HL-60 (cell line): ENCODE results near the gene ADAMTS2.
"Not testable (repeated sequence)": the region's sequence is repeated elsewhere in the genome, so short reads cannot be mapped to it uniquely, and the experiment has no call there.

Source experiments
- GABPA ChIP-seq: IDR thresholded peaks from 2 replicates; pipeline ENCODE4 v1.6.1; 2012; ENCODE audit warnings: low read depth
- POLR2AphosphoS5 ChIP-seq: IDR thresholded peaks from 2 replicates; pipeline ENCODE4 v1.6.1; 2012; ENCODE audit warnings: low read depth
- SPI1 ChIP-seq: IDR thresholded peaks from 2 replicates; pipeline ENCODE4 v1.6.1; 2012; ENCODE audit warnings: low read depth, mild to moderate bottlenecking, borderline replicate concordance
- TF ChIP-seq, protein P1 (sequence below): IDR thresholded peaks from one replicate; pipeline ENCODE4 v1.5.1; 2011; ENCODE audit warnings: low read length, control low read depth, inconsistent platforms; ENCODE audit not compliant: insufficient read depth

- TF ChIP-seq, protein P1, sequence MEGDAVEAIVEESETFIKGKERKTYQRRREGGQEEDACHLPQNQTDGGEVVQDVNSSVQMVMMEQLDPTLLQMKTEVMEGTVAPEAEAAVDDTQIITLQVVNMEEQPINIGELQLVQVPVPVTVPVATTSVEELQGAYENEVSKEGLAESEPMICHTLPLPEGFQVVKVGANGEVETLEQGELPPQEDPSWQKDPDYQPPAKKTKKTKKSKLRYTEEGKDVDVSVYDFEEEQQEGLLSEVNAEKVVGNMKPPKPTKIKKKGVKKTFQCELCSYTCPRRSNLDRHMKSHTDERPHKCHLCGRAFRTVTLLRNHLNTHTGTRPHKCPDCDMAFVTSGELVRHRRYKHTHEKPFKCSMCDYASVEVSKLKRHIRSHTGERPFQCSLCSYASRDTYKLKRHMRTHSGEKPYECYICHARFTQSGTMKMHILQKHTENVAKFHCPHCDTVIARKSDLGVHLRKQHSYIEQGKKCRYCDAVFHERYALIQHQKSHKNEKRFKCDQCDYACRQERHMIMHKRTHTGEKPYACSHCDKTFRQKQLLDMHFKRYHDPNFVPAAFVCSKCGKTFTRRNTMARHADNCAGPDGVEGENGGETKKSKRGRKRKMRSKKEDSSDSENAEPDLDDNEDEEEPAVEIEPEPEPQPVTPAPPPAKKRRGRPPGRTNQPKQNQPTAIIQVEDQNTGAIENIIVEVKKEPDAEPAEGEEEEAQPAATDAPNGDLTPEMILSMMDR, result not testable (repeated sequence)
- TF ChIP-seq GABPA, POLR2AphosphoS5, SPI1: not testable (repeated sequence)
Observed at GRCh38 chr5:179285776-179286162, 59.5 kb downstream of the ADAMTS2 start.
